H1 (cell line): Measurements from ENCODE around the gene NLK. TPM values are rescaled to one million over a fixed set of nuclear protein-coding genes. Genes with fewer than 3 reads are reported as not detected.

ENCODE experiments used
- CTCF ChIP-seq, 3 experiments: IDR thresholded peaks; 1 replicate in 2 of 3; 2 replicates in 1 of 3; pipeline versions ENCODE4 v1.5.1 to v1.6.1; 2011; ENCODE audit warnings: low read length in 3 of 3, mild to moderate bottlenecking in 3 of 3, inconsistent platforms in 2 of 3, low read depth in 1 of 3, moderate library complexity in 1 of 3; ENCODE audit not compliant: insufficient read depth in 1 of 3; ENCODE audit errors: control extremely low read depth in 1 of 3
- GABPA ChIP-seq: IDR thresholded peaks from 2 replicates; pipeline ENCODE4 v1.6.1; 2011; ENCODE audit warnings: mild to moderate bottlenecking, low read length, moderate library complexity, borderline replicate concordance; ENCODE audit not compliant: insufficient read depth
- NANOG ChIP-seq: IDR thresholded peaks from 2 replicates; pipeline ENCODE4 v1.6.1; 2011; ENCODE audit warnings: low read length, low read depth, mild to moderate bottlenecking, inconsistent platforms; ENCODE audit not compliant: insufficient read depth, poor library complexity, severe bottlenecking
- polyA plus RNA-seq, 7 experiments: library from polyadenylated mRNA; depleted of rRNA in 3 of 7; stranded (reverse) in 5 of 7; unstranded in 2 of 7; fragments of >200 nt in 5 of 7; fragments of 200-250 nt in 2 of 7; gene quantifications; 1 replicate in 5 of 7; 2 replicates in 1 of 7; 4 replicates in 1 of 7; pipeline versions ENCODE4 v1.2.1 to v1.2.3, GENCODE V29; 2011 to 2013; ENCODE audit warnings: missing spikeins in 2 of 7, mixed read lengths in 2 of 7
- total RNA-seq: library from RNA; stranded (reverse); fragmentation: NEBNext Ultra II Directional; extraction: Animal tissue kit (Norgen Biotek cat#: 25700); gene quantifications from 2 replicates; pipeline ENCODE4 v1.2.1, GENCODE V29; 2021

The NLK gene
- total and polyA plus RNA-seq, 2 of the 8 experiments (the other 6 are each of a cell fraction or from before 2014, with no cell fraction given): 30.8 to 49.9 TPM

GRCh38 chr17:28141313-28141712, 98.8 kb downstream of the NLK start (continued):
- TF ChIP-seq CTCF (IDR thresholded peaks at IDR 0.05; ENCODE audit: control extremely low read depth in 1 of 3, insufficient read depth in 1 of 3, low read depth in 1 of 3, low read length in 3 of 3) (no peak), GABPA (no peak), NANOG (no peak)
